NCI-H1105 (cell line): ENCODE measurements around the gene KIR2DL1.
A peak's percentile ranks its signal among the peaks of the same experiment; 100 is the strongest.
"Not testable (repeated sequence)": the region's sequence is repeated elsewhere in the genome, so short reads cannot be mapped to it uniquely, and the experiment has no call there.

Experiments
- DNase-seq: peaks from one replicate; lab custom pipeline; 2025; lab: John Stamatoyannopoulos, UW

The KIR2DL1 gene

GRCh38 chr19:54771018-54771960, 1.7 kb downstream of the KIR2DL1 start:
- not testable (repeated sequence) for DNase-seq

DNA sequence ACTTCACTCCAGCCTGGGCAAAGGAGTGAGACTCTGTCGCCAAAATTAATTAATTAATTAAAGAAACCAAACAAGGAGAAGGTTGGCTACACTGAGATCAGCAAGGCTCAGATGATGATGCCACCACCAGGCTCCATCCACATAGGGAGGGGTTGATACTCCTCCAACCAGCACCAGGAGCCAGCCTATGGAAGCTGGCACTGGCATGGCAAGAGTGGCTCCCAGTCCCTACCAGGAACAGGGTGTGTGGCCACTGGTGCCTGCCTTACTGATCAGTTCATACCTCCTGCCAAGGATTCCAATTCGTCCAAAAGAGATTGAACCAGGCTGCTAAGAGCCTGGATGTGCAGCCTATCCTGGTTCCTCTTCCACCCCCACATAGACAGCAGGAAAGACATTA, 3.1 kb downstream of the KIR2DL1 start:
- not testable (repeated sequence) for DNase-seq

GRCh38 chr19:54775095-54775815, 5.7 kb downstream of the KIR2DL1 start:
- not testable (repeated sequence) for DNase-seq

DNA sequence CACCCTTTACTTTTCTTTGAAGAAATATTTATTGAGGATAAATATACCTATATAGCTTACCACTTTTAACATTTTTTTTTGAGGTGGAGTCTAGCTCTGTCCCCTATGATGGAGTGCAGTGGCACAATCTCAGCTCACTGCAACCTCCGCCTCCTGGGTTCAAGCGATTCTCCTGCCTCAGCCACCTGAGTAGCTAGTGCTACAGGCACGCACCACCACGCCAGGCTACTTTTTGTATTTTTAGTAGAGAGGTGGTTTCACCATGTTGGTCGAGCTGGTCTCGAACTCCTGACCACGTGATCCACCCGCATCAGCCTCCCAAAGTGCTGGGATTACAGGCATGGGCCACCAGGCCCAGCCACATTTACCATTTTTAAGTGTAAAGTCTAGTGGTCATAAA, 6.2 kb downstream of the KIR2DL1 start:
- not testable (repeated sequence) for DNase-seq

- DNase-seq, result not testable (repeated sequence)
Measured at GRCh38 chr19:54777851-54778250, 8.3 kb downstream of the KIR2DL1 start.

- DNase-seq, result not testable (repeated sequence)
Measured at GRCh38 chr19:54778896-54779295, 9.3 kb downstream of the KIR2DL1 start.

- DNase-seq, result not testable (repeated sequence)
Measured at GRCh38 chr19:54782916-54783315, 13.3 kb downstream of the KIR2DL1 start.

GRCh38 chr19:54786091-54786723, 16.6 kb downstream of the KIR2DL1 start:
- DNase-seq, result peak; percentile 2

DNA sequence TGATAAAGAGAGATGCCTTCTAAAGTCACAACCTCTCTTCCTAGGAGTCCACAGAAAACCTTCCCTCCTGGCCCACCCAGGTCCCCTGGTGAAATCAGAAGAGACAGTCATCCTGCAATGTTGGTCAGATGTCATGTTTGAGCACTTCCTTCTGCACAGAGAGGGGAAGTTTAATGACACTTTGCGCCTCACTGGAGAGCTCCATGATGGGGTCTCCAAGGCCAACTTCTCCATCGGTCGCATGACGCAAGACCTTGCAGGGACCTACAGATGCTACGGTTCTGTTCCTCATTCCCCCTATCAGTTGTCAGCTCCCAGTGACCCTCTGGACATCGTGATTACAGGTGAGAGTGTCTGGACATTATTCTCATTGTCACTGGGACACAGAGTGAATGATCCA, 18.6 kb downstream of the KIR2DL1 start:
- DNase-seq, result not testable (repeated sequence)

DNA sequence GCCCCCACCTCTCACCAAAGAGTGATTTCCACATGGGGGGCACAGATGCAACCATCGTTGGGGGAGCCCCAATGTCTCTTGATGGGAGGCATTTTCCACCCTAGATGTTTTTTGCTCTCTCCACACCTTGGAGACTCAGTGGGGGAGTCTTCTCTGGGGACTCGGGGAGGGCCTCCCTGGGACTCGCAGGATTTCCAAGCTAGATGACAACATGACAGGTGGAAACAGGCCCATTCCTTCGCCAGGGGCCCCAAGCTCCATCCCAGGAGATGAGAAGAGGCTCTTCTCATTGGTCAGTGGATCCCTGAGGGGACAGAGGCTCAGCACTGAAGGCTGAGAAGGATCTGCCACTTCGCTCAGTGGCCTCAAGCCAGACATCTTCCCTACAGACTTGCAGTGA, 21.1 kb downstream of the KIR2DL1 start:
- DNase-seq, result no peak

GRCh38 chr19:54791476-54791875, 21.9 kb downstream of the KIR2DL1 start:
- no peak for DNase-seq

DNA sequence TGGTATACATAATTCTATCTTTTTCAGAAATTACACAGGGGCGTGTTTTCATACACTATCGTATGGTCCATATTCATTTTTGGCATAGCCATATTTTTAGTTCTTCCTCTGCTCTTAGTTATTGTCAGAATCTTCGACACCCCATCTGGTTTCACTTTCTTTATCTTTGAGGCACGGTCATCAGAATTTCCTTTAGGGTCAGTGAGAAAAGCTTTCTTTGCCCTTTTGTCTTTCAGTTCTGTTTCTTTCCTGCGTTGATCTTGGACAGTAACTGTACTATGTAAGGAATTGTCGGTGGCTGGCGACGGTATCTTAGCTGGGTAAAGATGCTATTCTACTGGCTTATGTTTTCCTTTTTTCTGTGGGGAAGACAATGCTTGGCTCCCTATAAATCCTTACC, 23.2 kb downstream of the KIR2DL1 start:
- DNase-seq, result no peak

GRCh38 chr19:54795758-54796157, 26.2 kb downstream of the KIR2DL1 start:
- no peak for DNase-seq

DNA sequence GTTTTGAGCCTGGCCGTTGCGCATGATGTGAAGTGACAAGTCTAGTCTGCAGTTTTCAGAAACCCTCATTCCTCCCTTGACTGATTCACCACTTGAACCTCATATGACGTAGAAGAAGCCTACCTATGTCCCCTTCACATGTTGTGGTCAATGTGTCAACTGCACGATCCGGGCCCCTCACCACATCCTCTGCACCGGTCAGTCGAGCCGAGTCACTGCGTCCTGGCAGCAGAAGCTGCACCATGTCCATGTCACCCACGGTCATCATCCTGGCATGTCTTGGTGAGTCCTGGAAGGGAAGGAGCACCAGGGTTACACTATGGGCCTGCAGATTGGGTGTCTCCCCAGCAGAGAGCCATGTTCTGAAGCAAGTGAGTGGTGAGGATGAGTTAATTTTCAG, 33.8 kb downstream of the KIR2DL1 start, which contains the start of gene KIR2DL4:
Gene KIR2DL4 (plus strand): TSS at position 201 of the 400 bp plus-strand sequence. CDS start 42 bp downstream, at position 243.
- no peak for DNase-seq

DNA sequence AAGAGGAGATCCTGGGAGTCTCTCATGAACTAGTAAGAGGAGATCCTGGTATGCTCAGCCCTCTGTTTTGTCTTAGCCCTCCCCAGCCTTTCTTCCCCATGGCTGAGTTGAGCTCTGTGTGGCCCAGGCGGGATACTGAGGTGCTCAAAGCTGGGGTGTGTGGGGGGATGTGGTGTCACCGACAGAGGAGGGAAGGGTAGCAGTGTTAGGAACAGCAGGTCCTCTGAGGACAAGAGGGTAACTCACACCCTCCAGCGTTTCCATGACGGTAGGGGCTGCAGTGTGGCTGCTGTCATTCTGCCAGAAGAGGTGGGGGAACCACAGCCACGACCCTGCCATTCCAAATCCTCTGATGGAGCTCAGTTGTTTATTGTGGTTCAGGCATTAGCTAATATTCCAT, 34.5 kb downstream of the KIR2DL1 start:
- DNase-seq, result no peak

DNA sequence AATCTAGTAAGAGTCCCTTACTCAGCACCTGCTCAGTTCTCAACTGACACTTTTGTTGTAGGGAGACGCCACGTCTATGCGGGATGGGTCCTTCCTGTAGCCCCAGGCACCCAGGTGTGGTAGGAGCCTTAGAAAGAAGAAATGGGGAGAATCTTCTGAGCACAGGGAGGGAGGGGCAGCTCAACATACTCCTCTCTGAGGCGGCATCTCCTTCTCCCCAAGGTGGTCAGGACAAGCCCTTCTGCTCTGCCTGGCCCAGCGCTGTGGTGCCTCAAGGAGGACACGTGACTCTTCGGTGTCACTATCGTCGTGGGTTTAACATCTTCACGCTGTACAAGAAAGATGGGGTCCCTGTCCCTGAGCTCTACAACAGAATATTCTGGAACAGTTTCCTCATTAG, 35.0 kb downstream of the KIR2DL1 start:
- no peak for DNase-seq

GRCh38 chr19:54805665-54806515, 36.3 kb downstream of the KIR2DL1 start:
- no peak for DNase-seq

DNA sequence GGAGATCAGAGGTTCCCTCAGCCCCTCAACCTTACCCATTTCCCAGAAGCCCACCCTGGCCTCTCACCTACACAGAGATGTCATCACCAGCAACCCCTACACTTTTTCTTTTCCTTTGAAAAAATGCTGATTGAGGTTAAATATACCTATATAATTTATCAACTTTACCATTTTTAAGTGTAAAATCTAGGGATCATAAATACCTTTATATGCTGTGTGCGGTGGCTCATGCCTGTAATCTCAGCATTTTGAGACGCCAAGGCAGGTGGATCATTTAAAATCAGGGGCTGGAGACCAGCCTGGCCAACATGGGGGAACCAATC, 36.9 kb downstream of the KIR2DL1 start:
- no peak for DNase-seq

GRCh38 chr19:54814571-54814970, 45.0 kb downstream of the KIR2DL1 start:
- DNase-seq, result not testable (repeated sequence)

DNA sequence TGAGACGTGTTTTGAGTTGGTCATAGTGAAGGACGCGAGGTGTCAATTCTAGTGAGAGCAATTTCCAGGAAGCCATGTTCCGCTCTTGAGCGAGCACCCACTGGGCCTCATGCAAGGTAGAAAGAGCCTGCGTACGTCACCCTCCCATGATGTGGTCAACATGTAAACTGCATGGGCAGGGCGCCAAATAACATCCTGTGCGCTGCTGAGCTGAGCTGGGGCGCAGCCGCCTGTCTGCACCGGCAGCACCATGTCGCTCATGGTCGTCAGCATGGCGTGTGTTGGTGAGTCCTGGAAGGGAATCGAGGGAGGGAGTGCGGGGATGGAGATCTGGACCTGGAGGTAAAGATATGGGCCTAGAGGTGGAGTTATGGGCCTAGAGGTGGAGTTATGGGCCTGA, 46.7 kb downstream of the KIR2DL1 start, which contains the start of gene KIR3DL1:
Gene KIR3DL1 (plus strand): TSS at position 218 of the 400 bp plus-strand sequence.
- DNase-seq, result not testable (repeated sequence)
